Mesothelial cell of epicardium (in vitro differentiated cells): Measurements from ENCODE around the gene DENND1A. TPM values are rescaled to one million over a fixed set of nuclear protein-coding genes. Genes with fewer than 3 reads are reported as not detected.

Source experiments
- DNase-seq, 2 experiments: peaks; one replicate each; pipeline ENCODE4 v3.0.0; 2021; ENCODE audit warnings: low spot score in 2 of 2; ENCODE audit not compliant: unreplicated experiment in 2 of 2
- H3K27ac Mint-ChIP-seq: 2 replicates; pipeline ENCODE4 v1.8.0; 2021; ENCODE audit warnings: mixed read lengths
- H3K27me3 Mint-ChIP-seq: 2 replicates; pipeline ENCODE4 v1.8.0; 2021; ENCODE audit warnings: low read depth, mixed read lengths
- H3K36me3 Mint-ChIP-seq: 2 replicates; pipeline ENCODE4 v1.8.0; 2021; ENCODE audit warnings: mixed read lengths
- H3K4me1 Mint-ChIP-seq: 2 replicates; pipeline ENCODE4 v1.8.0; 2021; ENCODE audit warnings: mixed read lengths
- H3K4me3 Mint-ChIP-seq: 2 replicates; pipeline ENCODE4 v1.8.0; 2021; ENCODE audit warnings: mild to moderate bottlenecking, moderate library complexity, mixed read lengths
- H3K9me3 Mint-ChIP-seq: 2 replicates; pipeline ENCODE4 v1.8.0; 2021; ENCODE audit warnings: mixed read lengths
- total RNA-seq: library from RNA; stranded (reverse); gene quantifications from 3 replicates; pipeline ENCODE4 v1.2.1, GENCODE V29; 2021
- TF ChIP-seq, protein P1 (sequence below): fragments of 200-600 bp; sonication (generic); IDR thresholded peaks from one replicate; pipeline ENCODE4 v1.5.0; 2021; ENCODE audit warnings: antibody characterized with exemption; ENCODE audit not compliant: unreplicated experiment

DENND1A gene
- total RNA-seq, 1 donor from 2014 or later = 23.4 TPM

DNA sequence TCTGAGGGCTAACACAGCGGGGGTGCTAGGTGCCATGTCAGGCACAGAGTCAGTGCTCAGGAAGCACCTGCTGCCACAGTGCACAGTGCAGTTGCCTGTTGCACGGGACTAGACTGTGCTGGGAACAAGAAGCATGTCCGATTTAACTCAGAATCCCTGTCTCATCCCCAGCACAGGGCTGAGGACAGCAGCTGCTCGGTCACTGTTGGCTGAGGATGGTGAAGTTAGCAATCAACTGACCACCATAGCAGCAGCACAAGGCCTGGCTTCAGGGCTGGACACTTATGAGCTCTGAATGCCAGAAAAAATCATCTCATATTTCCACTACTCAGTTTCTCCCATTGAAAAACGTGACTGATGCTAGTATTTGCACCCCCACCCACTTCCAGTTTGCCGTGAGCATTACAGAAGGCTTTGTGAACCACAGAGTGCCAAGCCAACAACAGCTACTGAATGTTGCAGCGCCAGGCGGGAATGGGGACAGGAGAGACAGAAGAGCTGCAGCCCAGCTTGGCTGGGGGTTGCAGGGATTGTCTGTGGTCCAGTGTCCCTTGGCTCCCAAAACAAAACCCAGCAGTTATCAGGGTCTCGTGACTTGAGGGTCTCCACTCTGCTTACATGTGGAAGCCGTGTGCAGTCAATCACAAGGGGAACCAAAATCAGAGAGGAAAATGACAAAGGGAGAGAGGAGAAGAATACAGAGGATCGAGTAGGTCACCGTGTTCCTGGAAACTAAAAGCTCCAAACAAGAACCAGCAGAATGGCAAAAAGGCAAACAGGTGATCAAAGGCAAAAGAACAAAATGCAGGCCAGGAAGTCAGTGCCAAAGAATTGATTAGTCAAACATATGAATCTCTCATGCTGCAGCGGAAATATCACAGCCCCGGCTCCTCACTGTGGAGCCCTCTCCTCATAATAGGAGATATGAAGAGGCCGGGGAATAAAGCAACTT is 418.3 kb downstream of the DENND1A start:
- Mint-ChIP-seq H3K27me3 (no peaks in the 10 kb centered on the region), H3K36me3 (no peaks in the 10 kb centered on the region), H3K4me1 (no peaks in the 10 kb centered on the region), H3K9me3 (no peaks in the 10 kb centered on the region), H3K27ac (no peak overlapping the region), H3K4me3 (no peak overlapping the region)
- DNase-seq = no peak
- TF ChIP-seq, protein P1, sequence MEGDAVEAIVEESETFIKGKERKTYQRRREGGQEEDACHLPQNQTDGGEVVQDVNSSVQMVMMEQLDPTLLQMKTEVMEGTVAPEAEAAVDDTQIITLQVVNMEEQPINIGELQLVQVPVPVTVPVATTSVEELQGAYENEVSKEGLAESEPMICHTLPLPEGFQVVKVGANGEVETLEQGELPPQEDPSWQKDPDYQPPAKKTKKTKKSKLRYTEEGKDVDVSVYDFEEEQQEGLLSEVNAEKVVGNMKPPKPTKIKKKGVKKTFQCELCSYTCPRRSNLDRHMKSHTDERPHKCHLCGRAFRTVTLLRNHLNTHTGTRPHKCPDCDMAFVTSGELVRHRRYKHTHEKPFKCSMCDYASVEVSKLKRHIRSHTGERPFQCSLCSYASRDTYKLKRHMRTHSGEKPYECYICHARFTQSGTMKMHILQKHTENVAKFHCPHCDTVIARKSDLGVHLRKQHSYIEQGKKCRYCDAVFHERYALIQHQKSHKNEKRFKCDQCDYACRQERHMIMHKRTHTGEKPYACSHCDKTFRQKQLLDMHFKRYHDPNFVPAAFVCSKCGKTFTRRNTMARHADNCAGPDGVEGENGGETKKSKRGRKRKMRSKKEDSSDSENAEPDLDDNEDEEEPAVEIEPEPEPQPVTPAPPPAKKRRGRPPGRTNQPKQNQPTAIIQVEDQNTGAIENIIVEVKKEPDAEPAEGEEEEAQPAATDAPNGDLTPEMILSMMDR = no peak

- Mint-ChIP-seq H3K27ac (no peak overlapping the region), H3K9me3 (no peaks in the 10 kb centered on the region), H3K4me1 (no peaks in the 10 kb centered on the region), H3K36me3 (no peaks in the 10 kb centered on the region), H3K27me3 (no peaks in the 10 kb centered on the region), H3K4me3 (no peak overlapping the region)
- DNase-seq = no peak
- TF ChIP-seq, protein P1 = no peak
Observed at GRCh38 chr9:123509646-123510045, 420.3 kb downstream of the DENND1A start.

- no peak overlapping the region for H3K27ac Mint-ChIP-seq
- no peak for DNase-seq
- H3K27me3 Mint-ChIP-seq = no peaks in the 10 kb centered on the region
- no peaks in the 10 kb centered on the region for H3K36me3 Mint-ChIP-seq
- H3K4me1 Mint-ChIP-seq = no peaks in the 10 kb centered on the region
- peak overlapping the region; percentile 13 for H3K4me3 Mint-ChIP-seq
- TF ChIP-seq, protein P1 = no peak
- H3K9me3 Mint-ChIP-seq = no peaks in the 10 kb centered on the region
Observed at GRCh38 chr9:123508048-123508447, 421.9 kb downstream of the DENND1A start.

GRCh38 chr9:123505496-123505895 is 424.4 kb downstream of the DENND1A start:
- TF ChIP-seq, protein P1 = no peak
- Mint-ChIP-seq H3K36me3 (no peaks in the 10 kb centered on the region), H3K27ac (no peak overlapping the region)

DNA sequence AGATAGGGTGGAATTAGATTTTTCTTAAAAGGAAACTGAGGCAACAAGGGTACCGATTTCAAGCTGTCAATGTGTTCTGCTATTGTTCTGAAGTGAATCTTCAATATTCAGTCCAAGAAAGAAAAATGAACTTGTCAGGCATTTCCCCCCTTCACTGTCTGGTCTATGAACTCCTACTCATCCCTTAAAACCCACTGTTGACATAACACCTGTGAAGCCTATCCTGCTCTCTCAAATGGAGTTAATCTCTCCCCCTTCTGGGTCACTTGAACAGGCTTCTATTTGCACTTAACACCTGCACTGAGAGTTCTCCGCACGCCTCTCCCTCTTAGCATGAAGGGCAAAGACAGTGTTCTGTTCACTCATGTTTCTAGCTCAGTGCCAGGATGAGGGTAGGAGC is 429.6 kb downstream of the DENND1A start:
- no peaks in the 10 kb centered on the region for H3K36me3 Mint-ChIP-seq
- no peak overlapping the region for H3K27ac Mint-ChIP-seq
- peaks cover 4% of the 10 kb centered on the region for H3K9me3 Mint-ChIP-seq
- no peak for DNase-seq
- H3K4me3 Mint-ChIP-seq = no peak overlapping the region
- TF ChIP-seq, protein P1 = no peak
- no peaks in the 10 kb centered on the region for H3K27me3 Mint-ChIP-seq
- H3K4me1 Mint-ChIP-seq = no peaks in the 10 kb centered on the region

More at GRCh38 chr9:123505496-123505895, 424.4 kb downstream of the DENND1A start:
- DNase-seq = no peak
- Mint-ChIP-seq H3K4me3 (no peak overlapping the region), H3K4me1 (no peaks in the 10 kb centered on the region), H3K27me3 (no peaks in the 10 kb centered on the region), H3K9me3 (peaks cover 4% of the 10 kb centered on the region)
